NAMALWA (cell line): ENCODE measurements around the gene SOCS4.
"Not testable (repeated sequence)": the region's sequence is repeated elsewhere in the genome, so short reads cannot be mapped to it uniquely, and the experiment has no call there.

Source experiments
- DNase-seq: peaks from one replicate; pipeline ENCODE4 v3.0.0-alpha.2; 2015; ENCODE audit warnings: low spot score

Gene SOCS4

DNA sequence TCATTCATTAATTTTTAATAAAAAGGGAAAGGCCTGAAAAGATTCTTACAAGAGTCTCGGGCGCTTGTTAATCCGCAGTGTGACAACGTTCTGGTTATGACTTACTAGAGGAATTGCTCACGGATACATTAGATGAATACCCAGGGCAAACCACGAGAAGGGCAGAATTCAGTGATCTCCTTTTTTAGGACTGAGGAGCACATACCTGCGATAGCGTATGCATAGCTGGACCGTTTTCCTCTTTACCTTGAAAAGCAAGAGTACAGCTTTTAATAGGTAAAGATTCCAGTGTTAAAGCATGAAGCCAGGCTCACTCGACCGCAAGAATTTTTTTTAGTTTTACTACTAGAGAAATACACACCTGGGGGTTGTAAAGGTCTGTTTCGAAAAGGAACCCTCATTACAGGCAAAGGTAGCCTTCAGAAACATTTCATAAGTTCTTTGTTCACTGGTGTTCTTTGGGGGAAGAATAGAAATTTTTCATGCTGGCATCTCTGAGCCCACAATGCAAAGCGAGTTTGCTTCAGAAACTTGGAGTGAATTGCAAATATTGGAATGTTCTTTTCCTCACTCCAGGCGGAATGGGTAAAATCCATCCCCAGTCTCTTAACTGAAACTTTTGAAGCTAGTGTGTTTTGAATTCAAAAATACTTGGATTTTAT, 25.4 kb downstream of the SOCS4 start:
- DNase-seq, result peak; percentile 23

DNA sequence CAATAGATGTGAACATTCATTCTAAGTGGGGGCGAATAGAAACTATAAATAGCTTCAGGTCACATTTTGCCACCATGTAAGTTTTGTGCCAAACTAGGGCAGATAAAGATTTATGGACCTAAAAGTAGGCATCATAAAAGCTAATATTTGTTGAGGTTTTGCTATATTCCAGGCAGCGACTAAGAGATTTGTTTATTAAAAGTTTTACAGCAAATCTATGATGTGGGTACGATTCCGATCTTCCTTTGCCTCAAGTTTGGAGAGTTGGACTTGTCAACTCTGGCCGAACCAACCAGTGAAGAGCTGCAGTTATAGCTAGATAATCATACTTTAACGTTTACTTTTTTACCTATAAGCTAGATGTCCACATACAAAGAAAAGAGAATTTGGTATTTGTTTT, 26.0 kb downstream of the SOCS4 start:
- no peak for DNase-seq

DNA sequence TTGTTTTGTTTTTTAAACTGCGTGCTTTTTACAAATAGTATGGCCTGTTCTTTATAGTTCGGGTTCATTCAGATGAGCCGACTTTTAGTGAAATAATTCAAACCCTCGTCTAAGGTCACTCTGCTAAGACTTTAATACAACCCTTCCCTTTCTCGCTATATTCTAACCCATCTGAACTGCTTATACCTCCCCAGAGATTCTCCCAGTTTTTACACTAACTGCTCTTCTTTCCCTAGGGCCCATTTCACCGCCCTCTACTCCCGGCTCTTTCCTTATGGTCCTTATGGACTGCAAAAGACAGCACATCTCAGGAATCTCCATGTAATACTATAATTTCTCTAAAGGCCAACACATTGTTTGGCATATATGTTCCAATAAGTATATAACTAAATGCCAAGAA, 26.5 kb downstream of the SOCS4 start:
- DNase-seq, result no peak

DNA sequence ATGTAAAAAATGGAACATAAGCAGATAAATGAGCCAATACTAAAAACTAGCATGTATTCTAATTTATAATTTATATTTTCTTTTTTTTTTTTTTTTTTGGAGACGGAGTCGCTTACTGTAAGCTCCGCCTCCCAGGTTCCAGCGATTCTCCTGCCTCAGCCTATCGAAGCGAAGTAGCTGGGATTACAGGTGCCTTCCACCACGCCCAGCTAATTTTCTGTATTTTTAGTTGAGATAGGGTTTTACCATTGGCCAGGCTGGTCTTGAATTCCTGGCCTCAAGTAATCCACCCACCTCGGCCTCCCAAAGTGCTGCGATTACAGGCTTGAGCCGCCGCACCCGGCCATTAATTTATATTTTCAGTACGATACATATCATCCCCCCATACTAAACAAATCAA, 27.1 kb downstream of the SOCS4 start:
- no peak for DNase-seq

DNA sequence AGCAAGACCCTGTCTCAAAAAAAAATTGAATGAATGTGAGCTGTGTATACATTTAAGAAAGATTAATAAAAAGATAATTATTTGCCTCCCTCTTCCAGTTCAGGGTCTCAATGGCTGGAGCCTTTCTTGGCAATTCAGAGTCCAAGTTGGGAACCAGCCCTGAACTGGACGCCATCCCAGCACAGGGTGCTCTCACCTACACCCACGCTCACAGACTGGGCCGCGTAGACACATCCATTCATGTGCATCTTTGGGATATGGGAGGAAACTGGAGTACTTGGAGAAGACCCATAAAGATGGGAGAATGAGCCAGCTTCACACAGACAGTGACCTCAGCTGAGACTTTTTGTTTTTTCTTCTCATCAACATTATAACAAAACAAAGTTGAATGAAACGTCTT, 30.9 kb downstream of the SOCS4 start:
- no peak for DNase-seq

DNA sequence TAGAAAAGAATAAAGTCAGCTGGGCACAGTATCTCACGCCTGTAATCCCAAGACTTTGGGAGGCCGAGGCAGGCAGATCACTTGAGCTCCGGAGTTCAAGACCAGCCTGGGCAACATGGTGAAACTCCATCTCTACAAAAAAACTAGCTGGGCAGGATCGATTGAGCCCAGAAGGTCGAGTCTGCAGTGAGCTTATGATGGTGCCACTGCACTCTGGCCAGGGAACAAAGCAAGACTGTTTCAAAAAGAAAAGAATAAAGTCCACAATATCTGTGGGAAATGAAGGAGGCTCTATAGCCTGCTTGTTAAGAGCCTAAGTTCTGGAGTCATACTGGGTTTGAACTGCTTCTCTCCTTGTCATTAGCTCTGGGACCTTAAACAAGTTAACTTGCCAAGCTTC, 32.3 kb downstream of the SOCS4 start:
- DNase-seq, result no peak

DNA sequence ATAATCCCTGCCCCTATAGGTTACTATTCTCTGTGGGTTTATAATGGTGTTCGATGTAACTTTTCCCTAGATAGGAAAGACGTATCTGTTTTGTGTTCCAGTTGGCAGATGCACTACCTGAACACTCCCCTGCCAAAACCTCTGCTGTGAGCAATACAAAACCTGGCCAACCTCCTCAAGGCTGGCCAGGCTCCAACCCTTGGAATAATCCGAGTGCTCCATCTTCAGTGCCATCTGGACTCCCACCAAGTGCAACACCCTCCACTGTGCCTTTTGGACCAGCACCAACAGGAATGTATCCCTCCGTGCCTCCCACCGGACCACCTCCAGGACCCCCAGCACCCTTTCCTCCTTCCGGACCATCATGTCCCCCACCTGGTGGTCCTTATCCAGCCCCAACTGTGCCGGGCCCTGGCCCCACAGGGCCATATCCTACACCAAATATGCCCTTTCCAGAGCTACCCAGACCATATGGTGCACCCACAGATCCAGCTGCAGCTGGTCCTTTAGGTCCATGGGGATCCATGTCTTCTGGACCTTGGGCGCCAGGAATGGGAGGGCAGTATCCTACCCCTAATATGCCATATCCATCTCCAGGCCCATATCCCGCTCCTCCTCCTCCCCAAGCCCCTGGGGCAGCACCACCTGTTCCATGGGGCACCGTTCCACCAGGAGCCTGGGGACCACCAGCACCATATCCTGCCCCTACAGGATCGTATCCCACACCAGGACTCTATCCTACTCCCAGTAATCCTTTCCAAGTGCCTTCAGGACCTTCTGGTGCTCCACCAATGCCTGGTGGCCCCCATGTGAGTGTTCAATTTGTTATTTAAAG, 35.7 kb downstream of the SOCS4 start:
- DNase-seq, result no peak

DNA sequence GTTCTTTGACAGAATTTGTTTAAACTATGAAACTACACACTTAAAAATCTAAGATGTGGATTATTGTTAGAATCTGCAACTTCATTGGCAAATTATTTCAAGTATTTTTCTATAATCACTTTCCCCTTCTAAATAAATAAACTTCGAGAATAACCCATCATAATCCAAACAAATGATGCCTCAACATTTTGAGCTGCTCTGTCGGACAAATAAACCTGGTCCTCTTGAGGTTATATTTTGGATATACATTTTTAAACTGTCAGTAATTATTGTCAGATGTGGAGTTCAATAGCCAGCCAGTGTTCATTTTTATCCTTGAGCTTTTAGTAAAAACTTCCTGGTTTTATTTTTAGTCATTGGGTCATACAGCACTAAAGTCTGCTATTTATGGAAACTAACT, 37.9 kb downstream of the SOCS4 start:
- DNase-seq, result not testable (repeated sequence)

DNA sequence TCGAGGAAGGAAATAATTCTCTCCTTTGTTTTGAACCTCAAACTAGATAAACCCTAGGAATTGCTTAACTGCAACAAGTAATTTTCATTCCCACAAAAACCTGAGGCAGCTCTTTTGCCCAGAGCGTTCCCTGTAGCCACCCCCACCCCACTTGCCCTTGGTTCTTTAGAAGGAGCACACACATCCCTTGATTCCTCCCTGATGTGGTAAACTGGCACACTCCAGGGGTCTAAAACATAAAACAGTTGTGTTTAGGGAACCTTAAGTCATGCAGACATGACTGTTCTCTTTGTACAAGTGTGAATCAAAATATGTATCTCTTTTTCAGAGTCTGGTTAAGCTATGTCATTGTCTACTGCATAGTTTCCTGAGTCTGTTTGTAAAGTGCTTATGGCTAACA, 38.4 kb downstream of the SOCS4 start:
- no peak for DNase-seq

DNA sequence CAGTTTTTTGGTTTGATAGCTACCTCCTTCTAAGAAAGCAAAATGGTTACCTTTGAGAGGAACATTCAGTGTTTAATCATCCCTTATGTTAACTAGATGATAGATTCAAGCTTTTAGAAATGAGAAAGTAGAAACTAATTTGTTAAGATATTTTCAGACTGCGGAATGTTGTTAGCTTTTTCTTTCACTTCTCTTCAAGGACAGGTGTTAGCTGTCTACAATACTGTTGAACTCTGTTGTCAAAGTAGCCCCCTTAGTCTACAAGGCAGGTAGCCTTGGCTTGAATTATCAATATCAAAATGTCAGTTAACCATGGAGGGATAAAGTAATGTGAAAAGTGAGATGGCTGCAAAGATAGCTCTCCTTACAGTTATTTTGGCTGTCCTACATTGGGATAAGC, 39.2 kb downstream of the SOCS4 start:
- no peak for DNase-seq

DNA sequence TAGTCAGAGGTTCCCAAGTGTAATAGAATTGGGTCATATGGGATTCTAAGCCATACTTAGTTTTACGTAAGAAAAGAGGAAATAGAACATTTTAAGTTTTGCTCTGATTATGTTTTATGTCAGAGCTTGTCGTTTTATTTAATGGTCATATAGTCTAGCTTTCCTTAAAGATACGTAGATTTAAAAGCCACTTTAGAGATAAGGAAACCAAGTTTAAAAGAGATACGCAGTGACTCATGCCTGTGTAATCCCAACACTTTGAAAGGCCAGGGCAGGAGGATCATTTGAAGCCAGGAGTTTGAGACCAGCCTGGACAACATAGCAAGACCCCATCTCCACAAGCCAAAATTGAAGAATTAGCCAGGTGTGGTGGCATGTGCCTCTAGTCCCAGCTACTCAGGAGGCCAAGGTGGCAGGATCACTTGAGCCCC, 44.0 kb downstream of the SOCS4 start:
- DNase-seq, result no peak

DNA sequence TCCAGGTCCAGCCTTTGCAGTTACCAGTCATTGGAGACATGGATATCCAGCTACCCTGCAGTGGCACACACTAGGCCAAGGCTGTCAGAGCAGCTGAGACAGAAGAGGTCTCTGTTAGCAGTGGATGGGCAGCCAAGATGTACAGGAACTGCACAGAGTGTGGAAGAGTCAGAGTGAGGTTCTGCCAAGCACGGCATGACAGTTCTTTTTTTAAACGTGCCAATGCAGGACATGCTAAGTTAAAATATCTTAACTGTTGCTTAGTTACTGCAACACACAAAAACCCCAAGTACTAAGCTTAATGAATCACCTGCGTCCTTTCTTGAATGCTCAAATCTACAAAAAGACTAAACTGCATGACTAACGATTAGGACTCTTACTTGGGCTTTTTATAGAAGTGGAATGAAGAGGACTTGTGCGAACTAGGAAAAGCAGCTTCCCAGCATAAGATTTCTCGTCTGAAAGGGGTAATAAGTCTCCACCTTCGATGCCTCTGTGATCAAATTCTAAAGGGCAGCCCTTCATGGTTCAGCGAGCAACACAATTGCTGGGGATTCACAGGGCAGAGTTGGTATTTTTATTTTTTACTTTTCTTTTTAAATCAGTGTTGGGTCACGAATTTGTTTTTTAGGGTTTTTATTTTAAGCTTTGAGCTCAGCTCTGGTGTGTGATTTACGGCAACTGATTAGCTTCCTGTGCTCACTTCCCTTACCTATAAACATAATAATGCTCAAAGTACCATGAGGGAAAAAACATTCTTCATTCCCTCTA, 45.0 kb downstream of the SOCS4 start:
- peak; percentile 57 for DNase-seq

DNA sequence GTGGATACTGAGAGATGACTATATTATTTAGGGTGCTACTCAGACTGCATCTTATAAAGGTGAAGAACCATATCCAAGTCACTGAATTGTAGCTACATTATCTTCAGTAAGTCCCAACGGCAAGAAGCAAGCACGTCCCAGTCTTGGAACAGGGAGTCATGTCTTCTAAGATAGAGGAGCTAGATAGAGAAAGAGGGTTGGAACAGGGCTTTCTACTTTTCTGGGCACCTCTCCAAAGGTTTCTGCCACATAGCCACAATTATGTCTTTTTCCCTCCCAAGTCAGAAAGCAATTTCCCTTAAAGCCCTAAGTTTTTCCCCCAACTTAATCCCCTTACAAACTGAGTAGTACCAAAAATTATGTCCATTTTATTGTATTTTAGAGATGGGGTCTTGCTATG, 46.8 kb downstream of the SOCS4 start:
- no peak for DNase-seq

DNA sequence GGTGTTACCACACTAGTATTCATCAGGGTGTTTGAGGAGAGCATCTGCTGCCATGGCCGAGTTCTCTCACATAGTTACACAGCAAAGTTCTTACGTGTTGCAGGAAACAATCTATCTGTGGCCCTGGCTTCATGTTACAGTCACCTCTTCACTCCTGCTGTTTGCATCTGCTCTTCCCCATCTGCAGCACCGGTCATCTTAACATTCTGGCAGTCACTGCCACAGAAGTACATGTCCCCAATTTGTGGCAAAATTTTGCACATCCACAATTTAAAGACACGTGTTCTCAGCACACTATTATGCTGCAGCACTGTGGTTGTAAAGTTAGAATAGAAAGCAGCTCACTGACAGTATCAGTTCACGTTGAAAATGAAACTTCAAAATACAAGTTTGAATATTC, 47.6 kb downstream of the SOCS4 start:
- DNase-seq, result peak; percentile 32

DNA sequence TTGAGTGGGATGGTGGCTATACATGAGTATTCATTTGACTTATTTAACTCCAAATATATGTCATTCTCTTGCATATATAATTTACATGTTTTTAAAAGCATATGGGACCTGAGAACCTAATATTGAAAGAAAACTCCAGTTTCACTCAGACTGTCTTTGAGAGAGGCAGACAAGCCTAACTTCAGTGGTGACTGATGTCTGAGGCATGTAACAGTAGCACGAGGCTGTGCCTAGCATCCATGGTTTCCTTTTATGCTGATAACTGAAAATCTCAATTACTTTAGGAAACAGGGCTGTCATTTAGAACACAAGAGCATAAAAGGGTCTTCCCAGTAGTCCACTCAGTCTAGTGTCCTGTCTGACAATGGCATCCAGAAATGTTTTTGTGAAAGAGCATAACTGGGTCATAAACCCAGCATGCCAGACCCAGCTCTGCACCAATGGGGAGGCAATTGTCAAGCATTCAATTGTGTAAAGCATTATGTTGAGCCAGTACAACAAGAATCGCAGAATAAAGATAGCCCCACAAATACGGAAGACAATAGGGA, 48.7 kb downstream of the SOCS4 start:
- no peak for DNase-seq

DNA sequence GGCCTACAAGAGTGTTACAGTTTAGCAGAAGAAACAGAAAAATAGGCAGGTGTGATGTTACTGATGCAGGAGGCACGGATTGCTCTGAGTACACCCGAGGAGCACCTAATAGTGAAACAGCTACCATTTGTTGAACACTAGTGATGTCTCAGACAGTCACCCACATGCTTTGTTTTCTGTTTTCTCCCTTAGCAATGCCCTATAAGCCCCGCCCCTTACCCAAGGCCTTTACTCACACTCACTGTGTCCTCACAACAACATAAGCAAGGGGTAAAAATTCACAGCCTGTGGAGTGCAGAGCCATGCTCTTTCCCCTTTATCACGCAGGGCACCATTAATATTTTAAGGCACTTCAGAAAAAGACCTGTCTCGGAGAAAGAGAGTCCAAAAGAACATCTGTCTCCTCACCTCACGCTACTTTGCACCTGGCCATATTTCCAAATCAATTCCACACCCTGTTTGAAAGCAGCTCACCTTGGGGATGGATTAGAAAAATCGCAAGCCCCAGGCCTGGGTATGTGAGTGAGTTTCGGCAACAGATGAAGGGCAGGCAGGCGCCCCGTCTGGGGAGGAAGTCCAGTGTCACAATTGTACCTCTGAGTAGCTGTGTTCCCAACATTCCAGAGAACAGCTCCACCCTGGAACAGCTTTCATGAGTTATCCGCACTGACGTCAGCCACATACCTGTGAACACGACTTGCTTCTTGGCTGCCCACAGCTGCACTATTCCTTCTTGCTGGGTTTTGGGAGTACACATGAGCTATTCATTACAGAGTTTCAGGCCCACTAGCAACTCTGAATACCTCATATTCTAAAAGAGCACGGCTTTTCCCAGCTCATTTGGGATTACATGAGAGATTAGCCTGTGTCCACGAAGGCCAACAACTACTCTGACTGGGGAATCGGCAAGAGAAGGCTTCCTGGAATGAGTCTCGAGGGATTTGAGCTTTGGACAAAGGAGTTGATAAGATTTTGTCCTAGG, 50.4 kb downstream of the SOCS4 start:
- DNase-seq, result peak; percentile 10

DNA sequence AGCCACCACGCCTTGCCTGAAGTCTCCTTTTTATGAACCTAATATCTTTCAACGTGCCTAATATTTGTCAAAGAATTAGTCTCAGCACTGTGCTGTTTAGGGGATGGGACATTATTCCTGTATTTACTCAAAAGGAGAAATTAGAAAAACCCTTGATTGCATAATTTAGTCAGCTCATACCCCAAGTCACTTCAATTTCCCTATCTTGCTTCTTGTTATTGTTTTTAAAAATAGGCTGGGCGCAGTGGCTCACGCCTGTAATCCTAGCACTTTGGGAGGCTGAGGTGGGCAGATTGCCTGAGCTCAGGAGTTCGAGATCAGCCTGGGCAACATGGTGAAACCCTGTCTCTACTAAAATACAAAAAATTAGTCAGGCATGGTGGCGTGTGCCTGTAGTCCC, 52.9 kb downstream of the SOCS4 start:
- not testable (repeated sequence) for DNase-seq

DNA sequence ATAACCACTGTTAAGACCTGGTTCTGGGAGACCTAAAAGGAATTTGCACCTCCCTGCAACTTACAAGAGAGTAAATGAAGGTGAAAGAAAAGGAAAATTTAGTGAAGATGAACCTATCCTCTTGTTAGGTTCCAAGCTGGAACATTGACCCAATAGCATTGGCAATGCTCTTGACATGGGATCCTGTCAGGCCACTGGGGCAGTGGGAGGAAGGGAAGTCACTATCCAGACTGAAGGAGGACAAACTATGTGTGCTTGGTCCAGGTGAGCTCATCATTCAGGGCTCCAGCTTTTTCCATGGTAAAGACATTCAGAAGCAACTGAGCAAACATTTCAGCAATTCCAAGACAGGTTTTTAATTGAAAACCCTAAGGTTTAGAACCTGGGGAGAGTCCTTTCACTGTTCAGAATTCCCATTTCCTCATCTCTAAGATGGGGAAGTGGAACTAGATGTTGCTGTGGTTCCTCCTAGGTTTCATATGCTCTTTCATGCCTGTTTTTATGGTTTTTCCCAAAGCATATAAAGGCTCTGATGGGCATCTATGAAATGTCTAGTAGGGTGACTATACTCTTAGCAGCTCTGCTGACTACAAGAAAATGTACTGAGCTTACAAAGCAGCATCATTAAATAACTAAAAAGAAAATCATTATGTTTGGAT, 57.5 kb downstream of the SOCS4 start:
- no peak for DNase-seq

DNA sequence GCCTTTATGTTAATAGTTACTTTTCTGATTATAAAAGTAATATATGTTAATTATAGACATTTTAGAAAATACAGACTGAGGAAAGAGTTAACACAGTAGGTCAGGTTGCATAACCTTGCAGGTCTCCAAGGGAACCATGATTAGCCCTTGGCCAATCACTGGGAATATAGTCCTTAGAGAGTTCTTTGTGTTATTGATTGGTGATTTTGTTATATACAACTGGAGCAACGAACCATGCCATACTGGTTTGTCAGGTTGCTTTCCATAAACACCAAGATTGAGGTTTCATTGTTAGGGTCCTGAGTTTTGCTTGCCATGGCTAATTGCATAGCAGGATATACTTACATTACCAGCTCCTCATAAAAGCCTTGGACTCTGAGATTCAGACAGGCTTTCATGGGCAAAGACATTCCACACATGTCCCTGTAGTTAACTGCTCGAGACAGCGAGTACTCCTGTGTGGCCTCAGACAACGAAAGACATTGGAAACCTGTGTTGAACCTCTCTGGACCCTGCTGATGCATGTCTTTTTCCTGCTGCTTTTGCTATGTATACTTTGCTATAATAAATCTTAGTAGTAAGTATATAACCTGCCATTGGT, 58.1 kb downstream of the SOCS4 start:
- DNase-seq, result no peak

DNA sequence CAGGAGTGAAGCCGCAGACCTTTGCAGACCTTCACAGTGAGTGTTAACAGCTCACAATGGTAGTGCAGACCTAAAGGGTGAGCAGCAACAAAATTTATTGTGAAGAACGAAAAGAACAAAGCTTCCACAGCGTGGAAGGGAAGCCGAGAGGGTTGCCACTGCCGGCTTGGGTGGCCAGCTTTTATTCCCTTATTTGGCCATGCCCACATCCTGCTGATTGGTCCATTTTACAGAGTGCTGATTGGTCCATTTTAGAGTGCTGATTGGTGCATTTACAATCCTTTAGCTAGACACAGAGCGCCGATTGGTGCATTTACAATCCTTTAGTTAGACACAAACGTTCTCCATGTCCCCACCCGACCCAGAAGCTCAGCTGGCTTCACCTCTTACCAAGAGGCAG, 59.9 kb downstream of the SOCS4 start:
- no peak for DNase-seq
